GM18520 (cell line): Measurements from ENCODE around the gene DEFB132.
A peak's percentile ranks its signal among the peaks of the same experiment; 100 is the strongest.

Experiments
- ATAC-seq: cut with Tn5 transposase; IDR thresholded peaks from one replicate; pipeline ENCODE4 v1.9.1; 2021; ENCODE audit not compliant: unreplicated experiment

The DEFB132 gene

GRCh38 chr20:297098-297924 is 39.8 kb downstream of the DEFB132 start, which contains the start of gene ZCCHC3:
Gene ZCCHC3, plus strand, starts transcription at chr20:297570. Its CDS starts 17 bp downstream, at chr20:297587.
- peak; percentile 66 for ATAC-seq

- ATAC-seq = peak; percentile 16
Observed at GRCh38 chr20:297925-298775, 40.6 kb downstream of the DEFB132 start.

GRCh38 chr20:298776-299391 is 41.4 kb downstream of the DEFB132 start:
- ATAC-seq = no peak

- no peak for ATAC-seq
Observed at GRCh38 chr20:300345-300990, 42.9 kb downstream of the DEFB132 start.

GRCh38 chr20:301886-302848 is 44.6 kb downstream of the DEFB132 start:
- ATAC-seq = no peak

- ATAC-seq = no peak
Observed at GRCh38 chr20:305745-306144, 48.2 kb downstream of the DEFB132 start.

DNA sequence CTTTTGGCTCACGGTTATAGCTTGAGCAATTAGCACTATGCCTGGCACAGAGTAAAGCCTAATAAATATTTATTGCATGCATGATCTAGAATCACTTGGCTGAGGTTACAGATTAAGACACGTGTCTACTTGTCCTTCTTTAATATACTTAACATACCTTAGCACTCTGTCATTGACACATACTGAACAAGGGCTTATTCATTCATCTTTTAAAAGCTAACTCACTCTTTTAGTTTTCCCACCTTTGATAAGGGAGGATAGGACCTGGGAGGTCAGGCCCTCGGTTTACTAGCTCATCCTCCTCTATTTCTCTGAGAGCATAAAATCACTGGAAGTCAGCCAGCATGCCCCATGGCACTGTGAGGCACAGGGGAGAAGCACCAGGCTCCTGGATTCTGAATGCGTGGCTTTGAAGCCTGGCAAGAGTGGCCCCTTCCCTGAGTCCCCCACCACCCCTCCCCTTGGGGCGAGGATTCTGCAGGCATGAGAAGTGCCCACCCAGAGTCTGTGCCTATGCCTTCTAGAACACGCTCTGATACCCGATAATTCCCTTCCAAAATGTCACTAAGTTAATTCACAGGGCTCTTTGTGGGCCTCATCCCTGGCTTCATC is 51.0 kb downstream of the DEFB132 start:
- ATAC-seq = no peak

- no peak for ATAC-seq
Observed at GRCh38 chr20:309306-309840, 51.8 kb downstream of the DEFB132 start.

DNA sequence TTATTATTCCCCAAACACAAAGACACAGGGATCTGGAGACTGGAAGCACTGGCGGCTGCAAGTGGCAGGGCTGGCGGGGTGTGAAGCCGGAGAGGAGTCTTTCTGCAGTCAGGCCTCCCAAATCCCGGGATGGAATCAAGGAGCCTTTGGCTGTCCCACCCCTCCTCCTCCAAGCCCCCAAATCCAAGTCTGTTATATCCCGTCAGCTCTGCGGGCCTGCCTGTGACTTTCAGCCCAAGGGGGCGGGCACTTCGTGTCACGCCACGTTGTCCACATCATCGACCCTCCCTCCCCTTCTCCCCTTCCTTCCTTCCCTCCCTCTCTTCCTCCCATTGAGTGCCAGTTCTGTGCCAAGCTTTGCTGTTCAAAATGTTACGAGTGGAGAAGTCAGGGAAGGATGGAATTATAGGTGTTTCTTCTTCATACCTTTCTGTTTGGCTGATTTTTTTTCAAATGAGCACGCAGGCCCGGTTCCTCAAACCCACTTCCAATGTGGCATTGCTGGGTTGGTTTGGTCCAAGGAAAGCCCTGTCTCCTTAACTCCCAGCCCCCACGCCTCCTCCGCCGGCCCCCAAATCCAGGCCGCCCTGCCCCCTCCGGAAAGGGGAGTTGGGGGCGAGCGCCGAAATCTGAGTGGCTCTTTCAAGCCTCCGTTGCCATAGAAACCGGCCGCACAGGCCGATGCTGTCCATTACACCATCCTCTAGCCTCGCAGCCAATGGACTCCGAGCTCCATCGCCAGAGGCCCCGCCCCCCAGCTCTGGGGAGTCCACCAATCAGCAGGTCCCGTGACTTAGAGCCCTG is 52.5 kb downstream of the DEFB132 start:
- ATAC-seq = peak; percentile 61

GRCh38 chr20:310645-311044 is 53.1 kb downstream of the DEFB132 start:
- no peak for ATAC-seq
